H1 (cell line): ENCODE measurements around the gene RIIAD1. TPM values are rescaled to one million over a fixed set of nuclear protein-coding genes. Genes with fewer than 3 reads are reported as not detected.

Experiments
- CTCF ChIA-PET: fragments of 300-600 bp; sonication (Branson Sonifier 250); formaldehyde crosslinking; loops from one replicate; lab custom pipeline; 2021; ENCODE audit not compliant: partially characterized antibody; lab: Charles Lee
- POLR2A ChIA-PET: fragments of 300-600 bp; sonication (Branson Sonifier 250); formaldehyde crosslinking; loops from one replicate; lab custom pipeline; 2021; ENCODE audit warnings: inconsistent platforms; ENCODE audit not compliant: partially characterized antibody; lab: Charles Lee
- DNase-seq, 2 experiments: peaks; one replicate each; pipeline versions ENCODE4 v3.0.0 to v3.0.0-alpha.2; 2010 to 2022; ENCODE audit warnings: low spot score in 2 of 2, low read depth in 1 of 2, mixed read lengths in 1 of 2
- FAIRE-seq: peaks from 2 replicates; lab custom pipeline; 2011; peaks lifted over from hg19 to GRCh38; lab: Jason Lieb, UNC
- H2AFZ ChIP-seq: 2 replicates; pipeline ENCODE4 v1.8.1; 2012; ENCODE audit warnings: low read length, inconsistent platforms
- H2AK5ac ChIP-seq: 2 replicates; pipeline ENCODE4 v1.6.1; 2013; ENCODE audit warnings: low read depth, low read length
- H2BK120ac ChIP-seq: replicated peaks from 2 replicates; pipeline ENCODE3; 2013; ENCODE audit warnings: low read depth, low read length, inconsistent platforms
- H2BK12ac ChIP-seq: 2 replicates; pipeline ENCODE4 v1.6.1; 2013; ENCODE audit warnings: low read depth, low read length
- H2BK15ac ChIP-seq: 2 replicates; pipeline ENCODE4 v1.6.1; 2013; ENCODE audit warnings: low read length
- H2BK20ac ChIP-seq: 2 replicates; pipeline ENCODE4 v1.6.1; 2013; ENCODE audit warnings: low read length
- H2BK5ac ChIP-seq: 2 replicates; pipeline ENCODE4 v1.6.1; 2013; ENCODE audit warnings: low read depth, low read length
- H3K14ac ChIP-seq: 2 replicates; pipeline ENCODE4 v1.6.1; 2013; ENCODE audit warnings: inconsistent platforms; ENCODE audit not compliant: insufficient read length
- H3K18ac ChIP-seq: 2 replicates; pipeline ENCODE4 v1.6.1; 2013; ENCODE audit warnings: low read length; ENCODE audit errors: extremely low read depth
- H3K23ac ChIP-seq: 2 replicates; pipeline ENCODE4 v1.6.1; 2013; ENCODE audit warnings: inconsistent platforms; ENCODE audit not compliant: insufficient read length
- H3K23me2 ChIP-seq: 2 replicates; pipeline ENCODE4 v1.6.1; 2013; ENCODE audit warnings: low read depth, low read length
- H3K27ac ChIP-seq: 2 replicates; pipeline ENCODE4 v1.6.1; 2011; ENCODE audit warnings: low read depth, low read length, inconsistent platforms
- H3K27me3 ChIP-seq, 4 experiments: replicated peaks in 1 of 4; 1 replicate in 1 of 4; 2 replicates in 3 of 4; pipeline versions ENCODE4 v1.6.1 to v1.8.1; 2011 to 2013; ENCODE audit warnings: low read length in 3 of 4, mild to moderate bottlenecking in 3 of 4, inconsistent platforms in 2 of 4, mixed read lengths in 2 of 4, moderate library complexity in 1 of 4; ENCODE audit not compliant: control insufficient read depth in 3 of 4, insufficient read depth in 3 of 4; ENCODE audit errors: extremely low read depth in 1 of 4
- H3K36me3 ChIP-seq, 4 experiments: 2 replicates each; pipeline versions ENCODE4 v1.6.1 to v1.8.1; 2011 to 2013; ENCODE audit warnings: mild to moderate bottlenecking in 4 of 4, low read length in 3 of 4, moderate library complexity in 2 of 4, control low read depth in 1 of 4, inconsistent platforms in 1 of 4; ENCODE audit not compliant: insufficient read depth in 4 of 4, control insufficient read depth in 2 of 4
- H3K4ac ChIP-seq: replicated peaks from 2 replicates; pipeline ENCODE3; 2013; ENCODE audit warnings: low read length, low read depth, mixed read lengths, inconsistent platforms; ENCODE audit not compliant: insufficient read length
- H3K4me1 ChIP-seq, 4 experiments: replicated peaks in 1 of 4; 1 replicate in 1 of 4; 2 replicates in 3 of 4; pipeline versions ENCODE4 v1.6.1 to v1.8.1; 2011 to 2013; ENCODE audit warnings: low read length in 3 of 4, inconsistent platforms in 2 of 4, mixed read lengths in 1 of 4; ENCODE audit not compliant: insufficient read depth in 4 of 4, control insufficient read depth in 3 of 4
- H3K4me2 ChIP-seq, 2 experiments: 2 replicates each; pipeline versions ENCODE4 v1.6.1 to v1.8.1; 2011 to 2013; ENCODE audit warnings: low read depth in 2 of 2, low read length in 2 of 2, control low read depth in 1 of 2, inconsistent platforms in 1 of 2, mild to moderate bottlenecking in 1 of 2; ENCODE audit not compliant: insufficient read depth in 1 of 2
- H3K4me3 ChIP-seq, 4 experiments: fragments of 200-600, 300-600 bp in 1 of 4; sonication (generic), shearing (Covaris generic), sonication (Bioruptor Twin) in 1 of 4; 2 replicates each; pipeline versions ENCODE4 v1.5.1 to v1.8.1; 2011 to 2016; ENCODE audit warnings: low read length in 4 of 4, low read depth in 3 of 4, control low read depth in 2 of 4, inconsistent platforms in 2 of 4, mild to moderate bottlenecking in 2 of 4, mixed read lengths in 1 of 4, moderate library complexity in 1 of 4; ENCODE audit not compliant: insufficient read depth in 2 of 4; ENCODE audit errors: extremely low read depth in 1 of 4
- H3K56ac ChIP-seq: replicated peaks from 2 replicates; pipeline ENCODE3; 2013; ENCODE audit warnings: low read depth, mild to moderate bottlenecking, mixed read lengths, low read length, inconsistent platforms; ENCODE audit not compliant: insufficient read length
- H3K79me1 ChIP-seq: 2 replicates; pipeline ENCODE4 v1.6.1; 2013; ENCODE audit warnings: low read depth, low read length, control low read depth
- H3K79me2 ChIP-seq, 2 experiments: 2 replicates each; pipeline versions ENCODE4 v1.6.1 to v1.8.1; 2012 to 2013; ENCODE audit warnings: low read length in 2 of 2, mild to moderate bottlenecking in 2 of 2, inconsistent platforms in 1 of 2; ENCODE audit not compliant: insufficient read depth in 2 of 2, control insufficient read depth in 1 of 2
- H3K9ac ChIP-seq, 4 experiments: replicated peaks in 1 of 4; 1 replicate in 1 of 4; 2 replicates in 3 of 4; pipeline versions ENCODE4 v1.6.1 to v1.8.1; 2011 to 2013; ENCODE audit warnings: low read depth in 3 of 4, low read length in 3 of 4, control low read depth in 2 of 4, mild to moderate bottlenecking in 2 of 4, moderate library complexity in 2 of 4, inconsistent platforms in 1 of 4; ENCODE audit errors: extremely low read depth in 1 of 4
- H3K9me3 ChIP-seq, 2 experiments: 2 replicates each; pipeline versions ENCODE4 v1.6.1 to v1.8.1; 2012 to 2013; ENCODE audit warnings: mild to moderate bottlenecking in 2 of 2, moderate library complexity in 2 of 2, control low read depth in 1 of 2, inconsistent platforms in 1 of 2, low read depth in 1 of 2, low read length in 1 of 2, mixed read lengths in 1 of 2; ENCODE audit not compliant: insufficient read depth in 2 of 2
- H4K20me1 ChIP-seq, 2 experiments: replicated peaks in 1 of 2; 2 replicates each; pipeline versions ENCODE3 to v1.8.1; 2011 to 2013; ENCODE audit warnings: inconsistent platforms in 2 of 2, low read length in 2 of 2, mild to moderate bottlenecking in 1 of 2; ENCODE audit not compliant: insufficient read depth in 2 of 2, control insufficient read depth in 1 of 2
- H4K5ac ChIP-seq: 2 replicates; pipeline ENCODE4 v1.6.1; 2013; ENCODE audit warnings: low read length, low read depth, mixed read lengths, inconsistent platforms; ENCODE audit not compliant: insufficient read length
- H4K8ac ChIP-seq: 2 replicates; pipeline ENCODE4 v1.8.0; 2013; ENCODE audit warnings: mild to moderate bottlenecking, moderate library complexity, low read length, inconsistent platforms; ENCODE audit not compliant: insufficient read depth; ENCODE audit errors: extremely low read depth
- H4K91ac ChIP-seq: replicated peaks from 2 replicates; pipeline ENCODE3; 2013; ENCODE audit warnings: low read length, mixed read lengths, inconsistent platforms; ENCODE audit not compliant: insufficient read length
- EGR1 ChIP-seq: IDR thresholded peaks from 2 replicates; pipeline ENCODE4 v1.6.1; 2011; ENCODE audit warnings: low read depth, low read length, borderline replicate concordance
- EZH2 ChIP-seq: fragments of 200-600 bp; sonication (generic); IDR thresholded peaks from 2 replicates; pipeline ENCODE4 v1.7.1; 2012; ENCODE audit warnings: low read depth, mild to moderate bottlenecking, moderate library complexity, low read length, inconsistent platforms; ENCODE audit not compliant: severe bottlenecking
- GTF2F1 ChIP-seq: IDR thresholded peaks from 2 replicates; pipeline ENCODE4 v1.6.1; 2012; ENCODE audit warnings: low read depth, low read length, improper control_type of control experiment, borderline replicate concordance
- NANOG ChIP-seq: IDR thresholded peaks from 2 replicates; pipeline ENCODE4 v1.6.1; 2011; ENCODE audit warnings: low read length, low read depth, mild to moderate bottlenecking, inconsistent platforms; ENCODE audit not compliant: insufficient read depth, poor library complexity, severe bottlenecking
- SAP30 ChIP-seq: fragments of 300-600 bp; sonication (generic); IDR thresholded peaks from 2 replicates; pipeline ENCODE4 v1.7.1; 2012; ENCODE audit warnings: low read length, moderate library complexity, mild to moderate bottlenecking, inconsistent platforms; ENCODE audit not compliant: insufficient read depth, insufficient replicate concordance
- SIN3A ChIP-seq, 2 experiments: IDR thresholded peaks in 1 of 2; conservative IDR thresholded peaks in 1 of 2; 2 replicates each; pipeline ENCODE4 v1.6.1; 2011 to 2012; ENCODE audit warnings: low read length in 2 of 2, improper control_type of control experiment in 1 of 2, low read depth in 1 of 2, mild to moderate bottlenecking in 1 of 2
- SUZ12 ChIP-seq: fragments of 200-600 bp; sonication (generic); IDR thresholded peaks from 2 replicates; pipeline ENCODE4 v1.6.1; 2012; ENCODE audit warnings: mild to moderate bottlenecking, inconsistent platforms, low read length, moderate library complexity, mixed read lengths
- WGBS, 2 experiments: shearing (Covaris generic) in 1 of 2; methylation state at CpG; one replicate each; pipeline versions ENCODE4 v1.1.6 to v1.1.7; 2013 to 2015; ENCODE audit warnings: low lambda C conversion rate in 2 of 2, mixed read lengths in 2 of 2, inconsistent platforms in 1 of 2, low coverage in 1 of 2, missing lambda C conversion rate in 1 of 2; ENCODE audit not compliant: insufficient replicate concordance in 2 of 2, insufficient coverage in 1 of 2, insufficient read length in 1 of 2; ENCODE audit errors: extremely low coverage in 1 of 2, missing lambda C conversion rate in 1 of 2; 5-methylcytosine and 5-hydroxymethylcytosine counted together
- polyA plus RNA-seq, 7 experiments: library from polyadenylated mRNA; depleted of rRNA in 3 of 7; stranded (reverse) in 5 of 7; unstranded in 2 of 7; fragments of >200 nt in 5 of 7; fragments of 200-250 nt in 2 of 7; gene quantifications; 1 replicate in 5 of 7; 2 replicates in 1 of 7; 4 replicates in 1 of 7; pipeline versions ENCODE4 v1.2.1 to v1.2.3, GENCODE V29; 2011 to 2013; ENCODE audit warnings: missing spikeins in 2 of 7, mixed read lengths in 2 of 7
- total RNA-seq: library from RNA; stranded (reverse); fragmentation: NEBNext Ultra II Directional; extraction: Animal tissue kit (Norgen Biotek cat#: 25700); gene quantifications from 2 replicates; pipeline ENCODE4 v1.2.1, GENCODE V29; 2021

RIIAD1 gene
- total and polyA plus RNA-seq, 2 of the 8 experiments (the other 6 are each of a cell fraction or from before 2014, with no cell fraction given), result not detected

DNA sequence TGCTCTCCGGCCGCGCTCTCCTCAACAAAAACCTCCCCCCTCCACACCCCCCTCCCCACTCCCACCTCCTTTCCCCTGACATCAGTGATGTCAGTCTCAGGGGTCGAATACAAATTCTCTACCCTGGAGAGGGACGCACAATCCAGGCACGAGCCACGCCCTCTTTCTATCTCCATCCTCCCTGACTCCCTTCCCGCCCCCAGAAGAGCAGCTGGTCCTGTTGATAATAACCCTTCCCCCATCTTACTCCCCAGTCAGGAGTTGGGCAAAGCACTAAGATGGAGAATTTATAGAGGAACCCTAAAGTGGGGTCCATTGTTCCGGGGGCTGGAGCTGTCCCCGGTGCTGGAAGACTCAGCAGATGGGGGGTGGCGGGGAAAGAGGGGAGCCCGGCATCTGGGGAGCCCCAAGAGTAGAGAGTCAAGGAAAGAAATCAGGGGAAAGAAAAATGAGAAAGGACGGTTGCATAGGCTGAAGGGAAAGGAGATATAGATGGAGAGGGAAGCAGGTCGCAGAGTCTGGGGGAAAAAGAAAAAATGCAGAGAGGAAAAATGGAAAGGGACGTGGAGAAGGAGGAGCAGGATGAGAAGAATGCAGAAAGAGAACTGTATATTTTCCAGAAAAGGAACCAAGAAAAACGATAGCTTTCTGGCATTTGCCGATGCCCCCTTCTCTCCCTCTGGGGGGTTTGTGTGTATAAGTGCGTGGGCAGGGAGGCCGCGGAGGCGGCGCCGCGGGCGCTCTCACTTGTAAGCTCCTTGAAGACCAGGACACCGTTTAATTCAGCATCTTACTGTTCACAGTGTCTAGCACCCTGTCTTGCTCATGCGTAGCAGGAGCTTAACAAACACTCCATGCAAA is 4.3 kb upstream of the RIIAD1 start, which contains the start of gene CELF3:
CELF3 (minus strand) TSS at position 33 of the 861 bp plus-strand sequence. CDS start 783 bp downstream, outside the sequence.
- H3K27me3 ChIP-seq, result peaks cover 2 to 24% (median 18%) of the 10 kb centered on the region in 4 experiments
- no peak for TF ChIP-seq SUZ12
- TF ChIP-seq SAP30, result peak; percentile 82
- TF ChIP-seq EGR1, result peak; percentile 76
- no peak for TF ChIP-seq GTF2F1
- no peak for TF ChIP-seq EZH2
- no peak for TF ChIP-seq NANOG
- peak; percentile 89 to 92 for TF ChIP-seq SIN3A (conservative IDR thresholded peaks at IDR 0.05 in 1 of 2, IDR thresholded peaks at IDR 0.05 in 1 of 2; ENCODE audit: low read depth in 1 of 2, low read length in 2 of 2)

More for the DNA sequence above, 4.3 kb upstream of the RIIAD1 start, which contains the start of gene CELF3:
- Histone ChIP-seq H4K91ac (no peak within 1 kb of the TSS), H3K56ac (no peak within 1 kb of the TSS), H3K4me1 (peaks cover 2 to 8% (median 5%) of the 10 kb centered on the region in 4 experiments), H4K20me1 (no peaks in the 10 kb centered on the region), H3K27ac (peak within 1 kb of the TSS; percentile 95), H3K23ac (no peak within 1 kb of the TSS), H3K79me1 (no peaks in the 10 kb centered on the region; the same call in 1 of the 2 replicates), H3K79me2 (no peaks in the 10 kb centered on the region), H3K23me2 (peaks cover 11% of the 10 kb centered on the region; the same call in 1 of the 2 replicates), H2AK5ac (no peak within 1 kb of the TSS), H2BK12ac (no peak within 1 kb of the TSS), H2BK20ac (no peak within 1 kb of the TSS), H3K9ac (peak within 1 kb of the TSS in 1 of 4 experiments; percentile 29; a peak in 3 of 7 replicates), H3K9me3 (no peaks in the 10 kb centered on the region), H3K4me3 (peak within 1 kb of the TSS; percentile 29 to 60 (median 54); a peak in 7 of 8 replicates), H3K14ac (no peak within 1 kb of the TSS), H4K8ac (peak within 1 kb of the TSS; percentile 59), H2BK15ac (no peak within 1 kb of the TSS), H2BK5ac (peak within 1 kb of the TSS; percentile 92), H4K5ac (peak within 1 kb of the TSS; percentile 73), H2BK120ac (no peak within 1 kb of the TSS), H3K4me2 (peak within 1 kb of the TSS; percentile 76 to 97), H3K4ac (no peak within 1 kb of the TSS), H3K36me3 (no peaks in the 10 kb centered on the region), H2AFZ (0 out of 2 replicates have a peak within 1 kb of the TSS, but pooled peaks have one; percentile 16), H3K18ac (no peak within 1 kb of the TSS; the same call in 1 of the 2 replicates)
- ChIA-PET CTCF (interaction anchor here (0.7 to 4.8 kb wide), 13 partner anchors 9 to 162 kb away, joined by 3 to 41 read pairs (median 5); no protein-coding TSS in a partner anchor), POLR2A (interaction anchor here (0.9 to 3.5 kb wide), 6 partner anchors 11 to 177 kb away, joined by 3 to 15 read pairs (median 3); partner anchors contain the start of genes C2CD4D, MRPL9 and TUFT1)
- DNase-seq (peak in 1 of 2 experiments; percentile 81), FAIRE-seq (no peak)
- 15% methylated on average over 23 of the region's 27 CpGs; no CpG with 5 or more reads in 1 of the 2 experiments for WGBS, 2 experiments
